GM19372 (cell line): ENCODE results near the gene CFAP251.
"Not testable (repeated sequence)": the region's sequence is repeated elsewhere in the genome, so short reads cannot be mapped to it uniquely, and the experiment has no call there.

ENCODE experiments used
- ATAC-seq: cut with Tn5 transposase; IDR thresholded peaks from one replicate; pipeline ENCODE4 v1.9.1; 2021; ENCODE audit warnings: mild to moderate bottlenecking, low read depth, moderate library complexity; ENCODE audit not compliant: unreplicated experiment

Gene CFAP251, protein sequence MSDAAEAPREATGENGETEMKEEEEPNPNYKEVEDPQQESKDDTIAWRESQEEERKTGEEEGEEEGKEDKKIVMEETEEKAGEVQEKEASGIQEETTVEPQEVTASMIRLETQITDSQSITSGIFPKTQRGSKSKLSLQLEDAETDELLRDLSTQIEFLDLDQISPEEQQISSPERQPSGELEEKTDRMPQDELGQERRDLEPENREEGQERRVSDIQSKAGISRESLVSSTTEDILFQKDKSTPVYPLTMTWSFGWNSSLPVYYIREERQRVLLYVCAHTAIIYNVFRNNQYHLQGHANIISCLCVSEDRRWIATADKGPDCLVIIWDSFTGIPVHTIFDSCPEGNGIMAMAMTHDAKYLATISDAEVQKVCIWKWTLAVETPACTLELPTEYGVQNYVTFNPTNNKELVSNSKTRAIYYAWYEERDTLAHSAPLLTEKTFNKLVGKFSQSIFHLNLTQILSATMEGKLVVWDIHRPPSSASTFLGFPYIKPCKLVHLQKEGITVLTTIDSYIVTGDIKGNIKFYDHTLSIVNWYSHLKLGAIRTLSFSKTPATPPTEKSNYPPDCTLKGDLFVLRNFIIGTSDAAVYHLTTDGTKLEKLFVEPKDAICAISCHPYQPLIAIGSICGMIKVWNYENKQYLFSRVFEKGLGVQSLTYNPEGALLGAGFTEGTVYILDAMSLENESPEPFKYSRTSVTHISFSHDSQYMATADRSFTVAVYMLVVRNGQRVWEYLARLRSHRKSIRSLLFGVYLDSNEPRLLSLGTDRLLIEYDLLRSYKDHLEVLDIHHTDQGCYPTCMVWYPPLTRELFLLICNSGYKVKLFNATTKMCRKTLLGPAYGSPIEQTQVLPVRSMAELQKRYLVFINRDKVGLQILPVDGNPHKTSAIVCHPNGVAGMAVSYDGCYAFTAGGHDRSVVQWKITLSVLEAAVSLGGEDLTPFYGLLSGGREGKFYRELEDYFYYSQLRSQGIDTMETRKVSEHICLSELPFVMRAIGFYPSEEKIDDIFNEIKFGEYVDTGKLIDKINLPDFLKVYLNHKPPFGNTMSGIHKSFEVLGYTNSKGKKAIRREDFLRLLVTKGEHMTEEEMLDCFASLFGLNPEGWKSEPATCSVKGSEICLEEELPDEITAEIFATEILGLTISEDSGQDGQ

DNA sequence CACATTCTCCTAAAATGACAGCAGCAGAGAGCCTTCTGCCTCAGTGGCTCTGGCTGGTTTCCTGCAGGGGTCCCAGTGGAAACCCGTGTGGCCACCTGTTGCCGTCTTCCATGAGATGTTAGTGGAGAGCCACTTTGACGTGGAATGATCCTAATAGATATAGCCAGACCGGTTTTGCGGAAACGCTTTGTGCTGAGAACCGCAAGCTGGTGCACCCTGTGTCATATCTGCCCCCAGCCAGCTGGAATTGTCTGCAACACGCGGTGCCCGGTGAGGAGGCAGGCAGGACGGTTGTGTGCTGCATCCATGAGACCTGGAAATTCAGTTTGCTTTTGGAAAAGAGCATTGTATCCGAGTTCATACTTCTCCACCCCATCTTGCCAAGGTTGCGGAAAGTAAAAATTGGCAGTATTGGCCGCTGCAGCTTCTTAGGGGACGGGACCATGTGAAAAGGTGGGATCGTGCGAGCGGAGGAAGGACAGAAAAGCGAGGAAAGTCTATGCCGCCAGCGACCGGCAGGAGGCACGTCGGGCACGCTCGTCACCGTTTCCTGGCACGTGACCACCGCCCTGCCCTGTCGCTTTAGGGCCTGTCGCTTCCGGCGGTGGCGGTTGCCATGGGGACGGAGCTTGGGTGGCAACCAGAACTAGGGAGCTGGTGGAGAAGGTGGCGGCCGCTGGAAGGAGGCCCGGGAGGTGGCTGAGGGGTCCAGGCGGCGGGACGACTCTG lies at the start of gene CFAP251:
Gene CFAP251 (plus strand): TSS at position 643 of the 729 bp plus-strand sequence. CDS start 2,714 bp downstream, outside the sequence.
- ATAC-seq, result peak; percentile 84

DNA sequence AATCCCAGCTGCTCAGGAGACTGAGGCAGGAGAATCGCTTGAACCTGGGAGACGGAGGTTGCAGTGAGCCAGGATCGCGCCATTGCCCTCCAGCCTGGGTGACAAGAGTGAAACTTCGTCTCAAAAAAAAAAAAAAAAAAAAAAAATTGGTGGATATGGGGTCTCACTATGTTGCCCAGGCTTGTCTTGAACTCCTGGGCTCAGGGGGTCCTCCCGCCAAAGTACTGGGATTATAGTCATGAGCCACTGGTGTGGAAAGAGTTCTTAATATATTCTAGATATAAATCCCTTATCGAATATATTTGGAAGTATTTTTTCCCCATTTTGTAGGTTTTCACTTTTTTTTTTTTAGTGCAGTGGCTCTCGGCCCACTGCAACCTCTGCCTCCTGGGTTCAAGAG lies 49.2 kb upstream of the CFAP251 start:
- not testable (repeated sequence) for ATAC-seq

DNA sequence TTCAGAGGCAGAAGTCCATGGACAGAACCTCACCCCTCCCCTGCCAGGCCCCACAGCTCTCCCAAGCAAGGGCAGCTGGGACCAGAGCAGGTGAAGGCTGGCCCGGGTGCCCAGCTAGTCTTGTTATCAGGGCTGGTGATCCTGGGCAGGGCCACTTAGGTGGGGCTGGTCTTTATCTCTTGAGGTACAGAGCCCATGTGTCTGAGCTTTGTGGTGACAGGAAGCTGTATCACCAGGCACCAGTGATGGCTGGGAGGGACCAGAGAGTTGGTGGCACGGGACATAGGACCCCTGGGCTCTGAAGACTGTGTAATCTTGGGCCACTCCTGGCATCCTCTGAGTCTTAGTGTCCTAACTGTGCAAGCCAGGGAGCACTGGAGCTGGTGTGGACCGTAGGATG lies 46.9 kb upstream of the CFAP251 start:
- no peak for ATAC-seq

DNA sequence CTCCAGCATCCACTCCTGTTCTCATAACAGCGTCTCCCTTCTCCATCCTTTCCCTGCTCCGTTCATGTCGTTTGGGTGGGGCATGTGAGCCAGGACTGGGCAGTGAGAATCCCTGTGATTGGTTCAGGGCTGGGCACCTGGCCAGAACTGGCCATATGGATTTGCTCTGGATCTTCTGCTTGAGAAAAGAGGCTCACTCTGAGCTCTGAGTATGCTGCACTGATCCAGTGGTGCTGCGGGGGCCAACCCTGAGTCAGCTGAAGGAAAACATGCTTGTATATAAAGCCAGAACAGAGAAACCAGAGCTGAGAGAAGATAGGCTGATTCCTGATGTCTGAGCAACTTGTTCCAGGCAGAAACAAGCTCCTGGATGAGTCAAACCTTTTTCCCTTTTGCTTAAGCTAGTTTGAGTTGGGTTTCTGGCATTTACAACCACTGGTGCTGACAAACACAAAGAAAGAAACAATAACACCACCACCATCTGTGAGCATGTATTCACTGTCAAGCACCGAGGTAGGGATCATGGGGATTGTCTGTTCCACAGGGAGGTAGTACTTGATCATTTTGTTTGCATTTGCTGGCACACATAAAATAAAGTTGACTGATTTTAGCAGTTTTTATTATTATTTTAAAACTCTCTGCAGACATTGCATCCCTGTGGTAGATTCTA lies 45.7 kb upstream of the CFAP251 start:
- ATAC-seq, result no peak

DNA sequence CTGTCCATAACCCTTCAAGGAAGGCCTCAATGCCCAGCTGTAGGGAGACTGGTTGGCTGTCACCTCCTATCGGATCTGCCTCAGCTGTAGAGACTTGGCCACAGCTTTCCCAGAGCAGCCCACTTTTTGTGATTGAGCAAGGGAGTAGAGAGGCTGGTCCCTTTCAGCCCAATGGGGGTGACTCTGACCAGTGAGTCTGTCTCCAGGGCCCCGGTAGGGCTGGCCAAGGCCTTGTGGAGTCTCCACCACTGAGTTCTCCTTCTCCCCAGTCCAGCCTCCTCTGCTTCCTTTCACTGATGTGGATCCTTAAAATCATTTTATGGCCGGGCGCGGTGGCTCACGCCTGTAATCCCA lies 45.2 kb upstream of the CFAP251 start:
- no peak for ATAC-seq

DNA sequence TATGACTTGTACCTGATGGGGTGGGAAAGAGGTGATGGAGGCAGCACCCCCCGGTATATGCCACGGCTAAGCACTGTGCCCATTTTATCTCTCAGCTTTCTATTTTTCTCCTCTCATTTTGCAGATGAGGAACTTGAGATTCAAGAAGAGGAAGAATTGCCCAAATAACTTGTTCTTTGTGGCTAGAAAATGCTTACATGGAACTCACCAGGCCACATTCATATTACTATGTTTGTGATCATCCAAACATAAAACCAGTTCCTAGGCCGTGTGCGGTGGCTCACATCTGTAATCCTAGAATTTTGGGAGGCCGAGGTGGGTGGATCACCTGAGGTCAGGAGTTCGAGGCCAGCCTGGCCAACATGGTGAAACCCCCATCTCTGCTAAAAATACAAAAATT lies 44.3 kb upstream of the CFAP251 start:
- no peak for ATAC-seq

DNA sequence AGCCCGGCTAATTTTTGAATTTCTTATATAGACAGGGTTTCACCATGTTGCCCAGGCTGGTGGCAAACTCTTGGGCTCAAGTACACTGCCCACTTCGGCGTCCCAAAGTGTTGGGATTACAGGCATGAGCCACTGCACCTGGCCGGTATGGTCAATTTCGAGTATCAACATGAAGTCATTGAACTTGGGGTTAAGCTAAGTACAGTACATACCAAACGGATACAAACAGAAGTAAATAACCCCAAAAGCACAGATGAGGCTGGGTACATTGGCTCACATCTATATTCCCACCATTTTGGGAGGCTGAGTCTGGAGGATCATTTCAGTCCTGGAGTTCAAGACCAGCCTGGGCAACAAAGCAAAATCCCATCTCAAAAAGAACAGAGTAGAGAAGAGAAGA lies 42.8 kb upstream of the CFAP251 start:
- no peak for ATAC-seq

DNA sequence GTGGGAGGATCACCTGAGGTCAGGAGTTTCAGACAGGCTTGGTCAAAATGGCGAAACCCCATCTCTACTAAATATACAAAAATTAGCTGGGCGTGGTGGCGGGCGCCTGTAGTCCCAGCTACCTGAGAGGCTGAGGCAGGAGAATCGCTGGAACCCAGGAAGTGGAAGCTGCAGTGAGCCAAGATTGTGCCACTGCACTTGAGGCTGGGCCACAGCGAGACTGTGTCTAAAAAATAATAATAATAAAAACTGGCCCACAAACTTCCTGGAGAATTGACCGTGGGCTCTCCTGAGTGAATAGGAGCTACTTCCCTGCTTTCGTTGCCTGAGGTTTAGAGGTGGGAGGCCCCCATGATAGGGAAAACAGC lies 42.3 kb upstream of the CFAP251 start:
- not testable (repeated sequence) for ATAC-seq

DNA sequence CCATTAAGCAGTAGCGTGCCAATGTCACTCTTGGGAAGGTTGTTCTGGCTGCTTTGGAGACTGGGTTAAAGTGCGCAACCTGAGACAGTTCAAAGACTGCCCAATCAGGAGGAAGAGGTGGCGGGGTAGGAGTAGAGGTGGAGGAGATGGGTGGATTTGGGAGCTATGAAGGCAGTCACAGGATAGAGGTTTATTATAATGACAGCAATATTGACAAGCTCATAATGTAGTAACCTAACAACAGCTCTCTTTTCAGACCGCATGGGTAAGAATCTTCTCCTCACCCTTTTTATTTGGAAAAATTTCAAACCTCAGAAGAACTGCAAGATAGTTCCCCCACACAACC lies 35.1 kb upstream of the CFAP251 start:
- ATAC-seq, result no peak

DNA sequence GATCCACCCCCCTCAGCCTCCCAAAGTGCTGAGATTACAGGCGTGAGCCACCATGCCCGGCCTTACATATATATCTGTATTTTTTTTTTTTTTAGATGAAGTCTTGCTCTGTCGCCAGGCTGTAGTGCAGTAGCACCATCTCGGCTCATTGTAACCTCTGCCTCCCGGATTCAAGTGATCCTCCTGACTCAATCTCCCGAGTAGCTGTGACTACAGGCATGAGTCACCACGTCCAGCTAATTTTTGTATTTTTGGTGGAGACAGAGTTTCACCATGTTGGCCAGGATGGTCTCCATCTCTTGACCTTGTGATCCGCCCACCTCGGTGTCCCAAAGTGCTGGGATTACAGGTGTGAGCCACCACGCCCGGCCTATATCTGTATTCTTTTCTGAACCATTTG lies 33.3 kb upstream of the CFAP251 start:
- not testable (repeated sequence) for ATAC-seq

DNA sequence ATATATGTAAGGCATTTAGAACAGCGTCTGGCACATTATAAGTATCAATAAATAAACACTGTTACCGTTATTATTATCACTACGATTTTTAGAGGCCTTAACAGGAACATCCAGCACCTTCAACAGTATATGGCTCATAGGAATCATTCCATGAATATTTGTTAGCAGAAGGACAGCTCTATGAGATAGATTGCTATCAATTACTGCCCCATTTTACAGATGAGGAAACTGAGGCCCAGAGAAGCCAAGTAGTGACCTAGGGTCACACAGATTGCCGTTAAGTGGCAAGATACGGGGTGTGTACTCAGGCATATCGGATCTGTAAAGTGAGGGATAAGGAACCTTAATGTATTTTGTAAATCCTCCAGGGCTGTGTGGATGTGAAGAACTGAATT lies 30.3 kb upstream of the CFAP251 start:
- no peak for ATAC-seq

DNA sequence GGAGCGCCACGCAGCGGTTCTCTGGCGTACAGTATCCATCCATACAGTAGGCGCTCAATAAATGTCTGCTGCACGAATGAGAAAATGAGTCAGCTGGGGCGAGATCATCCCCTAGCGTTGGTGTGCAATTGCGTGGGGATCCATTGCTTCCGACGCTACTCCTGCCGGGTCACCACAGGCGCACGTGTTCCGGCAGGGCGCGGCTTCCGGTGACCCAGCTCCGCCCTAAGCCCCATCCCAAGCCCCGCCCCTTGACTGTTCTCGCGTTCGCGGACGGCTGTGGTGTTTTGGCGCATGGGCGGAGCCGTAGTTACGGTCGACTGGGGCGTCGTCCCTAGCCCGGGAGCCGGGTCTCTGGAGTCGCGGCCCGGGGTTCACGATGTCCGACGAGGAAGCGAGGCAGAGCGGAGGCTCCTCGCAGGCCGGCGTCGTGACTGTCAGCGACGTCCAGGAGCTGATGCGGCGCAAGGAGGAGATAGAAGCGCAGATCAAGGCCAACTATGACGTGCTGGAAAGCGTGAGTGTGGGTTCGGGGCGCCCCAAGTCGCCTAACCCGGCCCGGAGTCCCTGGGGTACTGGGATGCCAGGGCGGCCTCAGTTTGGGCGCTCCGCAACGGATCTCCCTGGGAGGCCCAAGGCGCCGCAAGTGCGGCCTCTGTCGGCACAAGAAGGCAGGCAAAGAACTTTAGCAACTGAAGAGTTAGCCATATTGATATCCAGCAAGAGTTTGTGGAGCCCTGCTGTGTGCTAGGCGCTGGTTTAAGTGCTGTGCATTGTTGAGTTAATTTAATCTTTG lies 29.7 kb upstream of the CFAP251 start, which contains the start of gene PSMD9:
Gene PSMD9 (plus strand): TSS at position 313 of the 796 bp plus-strand sequence. CDS start 67 bp downstream, at position 380.
- peak; percentile 89 for ATAC-seq

DNA sequence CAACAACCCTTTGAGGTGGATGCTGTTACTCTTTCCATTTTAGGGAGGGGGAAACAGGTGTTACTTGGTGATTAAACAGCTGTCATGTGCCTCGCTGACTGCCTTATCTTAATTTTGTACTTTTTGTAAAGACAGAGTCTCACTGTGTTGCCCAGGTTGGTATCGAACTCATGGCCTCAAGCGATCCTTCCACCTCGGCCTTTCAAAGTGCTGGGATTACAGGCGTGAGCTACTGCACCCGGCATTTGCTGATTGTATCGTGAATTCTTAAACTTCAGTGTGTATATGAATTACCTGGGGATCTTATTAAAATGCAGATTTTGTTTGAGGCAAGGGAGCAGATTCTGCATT lies 29.1 kb upstream of the CFAP251 start:
- no peak for ATAC-seq

DNA sequence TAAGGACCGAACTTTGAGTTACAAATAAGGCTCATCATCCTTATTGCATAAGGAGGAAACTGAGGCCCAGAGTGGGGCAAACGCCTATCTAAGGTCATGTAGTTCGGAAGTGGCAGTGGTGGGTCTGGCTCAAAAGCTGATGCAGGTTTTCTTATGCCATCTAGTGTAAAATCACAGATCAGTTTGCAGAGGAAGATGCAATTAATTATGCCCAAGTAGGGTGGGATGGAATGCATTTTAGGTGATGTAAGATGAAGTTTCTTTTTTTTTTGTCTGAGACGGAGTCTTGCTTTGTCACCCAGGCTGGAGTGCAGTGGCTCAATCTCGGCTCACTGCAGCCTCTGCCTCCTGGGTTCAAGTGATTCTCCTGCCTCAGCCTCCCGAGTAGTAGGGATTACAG lies 28.7 kb upstream of the CFAP251 start:
- ATAC-seq, result not testable (repeated sequence)

DNA sequence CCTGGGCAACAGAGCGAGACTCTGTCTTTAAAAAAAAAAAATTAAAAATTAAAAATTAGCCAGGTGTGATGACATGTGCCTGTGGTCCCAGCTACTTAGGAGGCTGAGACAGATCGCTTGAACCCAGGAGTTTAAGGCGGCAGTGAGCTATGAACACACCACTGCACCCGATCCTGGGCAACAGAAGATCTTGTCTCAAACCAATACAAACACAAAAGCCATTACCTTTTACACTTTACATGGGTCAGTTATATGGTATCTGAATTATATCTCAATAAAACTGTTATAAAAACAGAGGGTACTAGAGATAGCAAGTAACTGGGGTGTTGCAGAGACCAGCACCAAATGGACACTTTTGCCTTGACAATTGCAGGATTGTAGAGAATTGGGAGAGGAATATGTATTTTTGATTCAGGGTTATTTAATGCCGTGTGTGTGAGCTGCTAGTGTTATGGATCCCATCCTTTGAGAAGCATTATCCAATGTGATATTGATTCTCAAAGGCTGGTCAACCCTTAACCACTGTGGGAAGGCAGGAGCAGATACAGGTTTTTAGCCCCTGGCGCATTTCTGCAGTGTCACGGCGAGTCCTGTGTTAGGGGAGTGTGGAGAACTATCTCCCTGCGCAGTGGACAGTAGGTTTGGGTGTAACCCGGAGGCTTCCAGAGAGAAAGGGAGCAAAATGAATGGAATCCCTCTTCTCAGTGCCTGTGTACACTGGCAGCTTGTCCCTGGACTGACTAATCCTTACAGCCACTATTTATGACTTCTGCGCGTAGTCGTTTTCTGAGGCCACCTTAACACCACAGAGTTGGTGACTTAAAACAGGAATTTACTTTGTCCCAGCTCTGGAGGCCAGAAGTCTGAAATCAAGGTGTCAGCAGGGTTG lies 25.5 kb upstream of the CFAP251 start:
- no peak for ATAC-seq

DNA sequence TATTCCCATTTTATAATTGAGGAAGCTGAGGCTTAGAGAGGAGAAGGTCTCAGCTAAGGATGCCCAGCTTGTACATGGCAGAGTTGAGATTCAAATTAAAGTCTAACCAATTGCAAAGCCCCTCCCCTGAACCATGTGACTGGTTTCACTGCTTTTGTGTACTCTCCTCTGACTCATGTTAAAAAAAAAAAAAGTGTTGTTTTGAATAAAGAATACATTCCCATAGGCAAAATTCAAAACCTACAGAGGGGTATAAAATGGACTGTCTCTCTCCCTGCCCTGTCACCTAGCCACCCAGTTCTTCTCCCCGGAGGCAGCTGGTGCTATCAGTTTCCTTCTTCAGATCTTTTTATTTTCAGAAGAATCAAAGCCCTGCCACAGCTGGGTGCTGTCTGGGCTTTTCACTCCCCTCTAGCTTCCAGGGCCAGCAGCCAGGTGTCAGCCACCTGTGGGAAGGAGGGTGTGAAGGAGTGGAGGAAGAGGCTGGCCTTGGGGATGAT lies 24.4 kb upstream of the CFAP251 start:
- ATAC-seq, result no peak

DNA sequence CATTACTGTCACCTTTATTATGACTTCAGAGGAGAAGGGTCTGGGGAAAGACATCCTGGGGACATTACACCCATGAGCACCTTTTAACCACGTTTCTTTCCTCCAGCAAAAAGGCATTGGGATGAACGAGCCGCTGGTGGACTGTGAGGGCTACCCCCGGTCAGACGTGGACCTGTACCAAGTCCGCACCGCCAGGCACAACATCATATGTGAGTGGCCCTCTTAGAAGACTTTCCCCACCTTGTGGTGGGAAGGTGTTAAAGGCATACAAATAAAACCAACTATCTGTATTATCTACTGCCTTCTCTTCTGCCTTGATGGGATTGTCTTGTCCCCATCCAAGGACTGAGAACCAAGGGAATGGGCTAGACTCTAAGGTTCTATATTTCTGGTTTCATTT lies 23.8 kb upstream of the CFAP251 start:
- no peak for ATAC-seq

DNA sequence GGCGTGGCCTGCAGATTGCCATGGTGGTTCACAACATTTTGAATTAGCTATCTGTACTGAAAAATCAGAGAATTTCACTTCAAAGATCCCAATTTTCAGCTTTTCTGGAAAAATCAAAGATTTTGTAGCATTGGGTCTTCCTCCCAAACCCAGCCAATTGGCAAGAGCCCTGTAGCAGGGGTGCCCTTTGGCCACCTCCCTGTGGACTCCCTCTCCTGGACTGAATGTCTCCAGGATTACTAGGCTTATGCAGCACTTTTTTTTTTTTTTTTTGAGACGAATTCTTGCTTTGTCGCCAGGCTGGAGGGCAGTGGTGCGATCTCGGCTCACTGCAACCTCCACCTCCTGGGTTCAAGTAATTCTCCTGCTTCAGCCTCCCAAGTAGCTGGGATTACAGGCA lies 20.1 kb upstream of the CFAP251 start:
- ATAC-seq, result no peak
